HEK293T (cell line): Measurements from ENCODE around the gene KRT85.

Experiments
- ARNT ChIP-seq: fragments of 450-650 bp; IDR thresholded peaks from 2 replicates; pipeline ENCODE4 v1.6.1; 2017; ENCODE audit warnings: mild to moderate bottlenecking
- BHLHE40 ChIP-seq: fragments of 450-650 bp; IDR thresholded peaks from 2 replicates; pipeline ENCODE4 v1.6.1; 2016; ENCODE audit warnings: mild to moderate bottlenecking, moderate library complexity, borderline replicate concordance
- CTBP1 ChIP-seq: fragments of 450-650 bp; IDR thresholded peaks from 2 replicates; pipeline ENCODE4 v1.6.1; 2016; ENCODE audit warnings: borderline replicate concordance
- FOXA1 ChIP-seq: fragments of 450-650 bp; IDR thresholded peaks from 2 replicates; pipeline ENCODE4 v1.6.1; 2016; ENCODE audit warnings: mild to moderate bottlenecking
- FOXK2 ChIP-seq: fragments of 450-650 bp; IDR thresholded peaks from 2 replicates; pipeline ENCODE4 v1.6.1; 2016; ENCODE audit warnings: mild to moderate bottlenecking
- FOXM1 ChIP-seq: fragments of 450-650 bp; IDR thresholded peaks from 2 replicates; pipeline ENCODE4 v1.6.1; 2017; ENCODE audit warnings: mild to moderate bottlenecking, borderline replicate concordance
- LEF1 ChIP-seq: fragments of 450-650 bp; IDR thresholded peaks from 2 replicates; pipeline ENCODE4 v1.6.1; 2017; ENCODE audit warnings: mild to moderate bottlenecking, borderline replicate concordance
- NFRKB ChIP-seq: fragments of 450-650 bp; IDR thresholded peaks from 2 replicates; pipeline ENCODE4 v1.6.1; 2016; ENCODE audit warnings: mild to moderate bottlenecking, moderate library complexity
- SP1 ChIP-seq: fragments of 450-650 bp; IDR thresholded peaks from 2 replicates; pipeline ENCODE4 v1.6.1; 2017
- TARDBP ChIP-seq: fragments of 450-650 bp; IDR thresholded peaks from 2 replicates; pipeline ENCODE4 v1.6.1; 2016

DNA sequence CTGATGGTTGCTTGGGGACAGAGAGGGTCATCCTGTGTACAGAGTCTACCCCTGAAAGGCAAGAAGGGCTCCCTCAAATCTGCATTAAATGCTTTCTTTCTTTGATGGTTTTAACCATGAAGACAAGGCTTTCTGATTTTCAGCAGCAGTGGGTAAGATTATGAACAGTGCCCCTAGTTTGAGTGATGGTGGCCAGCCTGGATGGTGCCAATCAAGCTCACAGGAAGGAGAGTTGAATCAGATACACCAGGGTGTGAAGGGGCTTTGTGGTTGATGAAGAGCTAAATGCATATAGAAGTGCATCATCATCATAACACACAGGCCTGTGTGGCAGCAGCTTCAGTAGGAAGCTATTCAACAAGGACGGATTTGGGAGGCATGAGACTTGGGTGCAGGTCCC is 5.7 kb downstream of the KRT85 start:
- no peak for TF ChIP-seq FOXA1
- no peak for TF ChIP-seq CTBP1
- no peak for TF ChIP-seq NFRKB
- no peak for TF ChIP-seq SP1
- no peak for TF ChIP-seq BHLHE40
- no peak for TF ChIP-seq FOXM1
- no peak for TF ChIP-seq LEF1
- no peak for TF ChIP-seq TARDBP
- TF ChIP-seq FOXK2, result no peak
- no peak for TF ChIP-seq ARNT
